Uterus (tissue), 4 donors: ENCODE measurements around the gene MMP1. TPM values are rescaled to one million over a fixed set of nuclear protein-coding genes. Genes with fewer than 3 reads are reported as not detected.

Experiments
- DNase-seq, 2 donors: peaks; one replicate each; pipeline ENCODE4 v3.0.0-alpha.2; 2019 to 2020
- H3K27ac ChIP-seq, 2 donors: fragments of 200-600 bp; sonication (generic); 1 replicate in 1 of 2; 2 replicates in 1 of 2; pipeline ENCODE4 v1.5.1; 2016 to 2018
- H3K27me3 ChIP-seq, 2 donors: fragments of 200-600 bp; sonication (generic); one replicate each; pipeline ENCODE4 v1.5.1; 2018 to 2019; ENCODE audit warnings: control low read depth in 1 of 2
- H3K36me3 ChIP-seq, 2 donors: fragments of 200-600 bp; sonication (generic); one replicate each; pipeline ENCODE4 v1.5.1; 2019; ENCODE audit warnings: control low read depth in 1 of 2
- H3K4me1 ChIP-seq, 2 donors: fragments of 200-600 bp; sonication (generic); one replicate each; pipeline ENCODE4 v1.5.1; 2018 to 2019; ENCODE audit warnings: control low read depth in 1 of 2
- H3K4me3 ChIP-seq, 2 donors: fragments of 200-600 bp; sonication (generic); 1 replicate in 1 of 2; 2 replicates in 1 of 2; pipeline ENCODE4 v1.5.1; 2018 to 2019; ENCODE audit warnings: mild to moderate bottlenecking in 1 of 2
- H3K9me3 ChIP-seq, 2 donors: fragments of 200-600 bp; sonication (generic); one replicate each; pipeline ENCODE4 v1.5.1; 2019; ENCODE audit warnings: control low read depth in 1 of 2
- POLR2A ChIP-seq, 2 donors: fragments of 450-650 bp; IDR thresholded peaks; one replicate each; pipeline ENCODE4 v1.6.1; 2016; ENCODE audit warnings: antibody characterized with exemption in 2 of 2, mild to moderate bottlenecking in 1 of 2, moderate library complexity in 1 of 2
- intact Hi-C: fragments of 100-400 bp; cut with DNase I; formaldehyde crosslinking; loops from one replicate; pipeline ENCODE4 v1.15.1; 2023; ENCODE audit warnings: low total_unique reads
- total RNA-seq, 4 donors: library from RNA; depleted of rRNA in 3 of 4; stranded (reverse); fragments of >200 nt in 3 of 4; gene quantifications; one replicate each; pipeline versions ENCODE4 v1.1.0 to v1.2.4, GENCODE V29; 2014 to 2023
- TF ChIP-seq, protein P1 (sequence below), 4 experiments: fragments of 200-600 bp in 2 of 4; fragments of 450-650 bp in 2 of 4; sonication (generic) in 2 of 4; IDR thresholded peaks; one replicate each; pipeline ENCODE4 v1.5.1; 2016 to 2019; ENCODE audit warnings: antibody characterized with exemption in 4 of 4, mild to moderate bottlenecking in 2 of 4, moderate library complexity in 1 of 4
- donor health status: DM: yes; HTN: yes; CAD: no.

Gene MMP1
- under 1 TPM in 1 of 4 donors, not detected in 3; 0.41 TPM for total RNA-seq

DNA sequence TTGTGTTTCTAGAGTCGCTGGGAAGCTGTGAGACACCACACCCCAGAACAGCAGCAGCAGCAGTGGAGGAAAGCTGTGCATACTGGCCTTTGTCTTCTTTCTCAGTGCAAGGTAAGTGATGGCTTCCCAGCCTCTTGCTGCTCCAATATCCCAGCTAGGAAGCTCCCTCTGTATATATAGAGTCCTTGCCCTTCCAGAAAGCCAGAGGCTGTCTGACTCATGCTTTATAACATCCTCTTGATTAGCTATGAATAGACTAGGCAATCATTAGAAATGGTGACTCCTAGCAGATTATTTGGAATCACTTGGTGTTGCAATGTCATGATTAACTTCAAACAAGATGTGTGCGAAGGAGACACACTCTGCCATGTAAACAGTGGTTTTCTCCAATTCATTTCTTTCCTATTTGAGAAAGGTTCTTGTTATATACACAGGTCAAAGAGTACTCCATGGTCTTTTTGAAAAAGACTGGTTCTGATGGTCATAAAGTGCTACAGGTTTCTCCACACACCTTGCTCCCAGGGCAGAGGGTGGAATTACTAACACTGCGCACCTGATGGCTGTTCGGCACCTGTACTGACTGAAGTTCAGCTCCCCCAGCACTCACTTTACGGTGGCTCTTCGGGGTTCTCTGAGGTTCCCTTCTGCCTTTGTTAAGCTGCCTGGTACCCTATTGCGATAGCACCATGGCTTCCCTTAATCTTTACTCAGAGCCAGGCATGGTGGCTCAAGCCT, at the start of gene MMP1:
TSS of gene MMP1 (minus strand) at position 149 of the 735 bp plus-strand sequence. CDS start at position 81, 68 bp downstream.
- no peaks in the 10 kb centered on the region for H3K9me3 ChIP-seq
- H3K4me3 ChIP-seq, result no peak within 1 kb of the TSS
- no peak for DNase-seq
- no peaks in the 10 kb centered on the region for H3K4me1 ChIP-seq
- TF ChIP-seq, protein P1, sequence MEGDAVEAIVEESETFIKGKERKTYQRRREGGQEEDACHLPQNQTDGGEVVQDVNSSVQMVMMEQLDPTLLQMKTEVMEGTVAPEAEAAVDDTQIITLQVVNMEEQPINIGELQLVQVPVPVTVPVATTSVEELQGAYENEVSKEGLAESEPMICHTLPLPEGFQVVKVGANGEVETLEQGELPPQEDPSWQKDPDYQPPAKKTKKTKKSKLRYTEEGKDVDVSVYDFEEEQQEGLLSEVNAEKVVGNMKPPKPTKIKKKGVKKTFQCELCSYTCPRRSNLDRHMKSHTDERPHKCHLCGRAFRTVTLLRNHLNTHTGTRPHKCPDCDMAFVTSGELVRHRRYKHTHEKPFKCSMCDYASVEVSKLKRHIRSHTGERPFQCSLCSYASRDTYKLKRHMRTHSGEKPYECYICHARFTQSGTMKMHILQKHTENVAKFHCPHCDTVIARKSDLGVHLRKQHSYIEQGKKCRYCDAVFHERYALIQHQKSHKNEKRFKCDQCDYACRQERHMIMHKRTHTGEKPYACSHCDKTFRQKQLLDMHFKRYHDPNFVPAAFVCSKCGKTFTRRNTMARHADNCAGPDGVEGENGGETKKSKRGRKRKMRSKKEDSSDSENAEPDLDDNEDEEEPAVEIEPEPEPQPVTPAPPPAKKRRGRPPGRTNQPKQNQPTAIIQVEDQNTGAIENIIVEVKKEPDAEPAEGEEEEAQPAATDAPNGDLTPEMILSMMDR (IDR thresholded peaks at IDR 0.05), result no peak
- TF ChIP-seq POLR2A (IDR thresholded peaks at IDR 0.05), result no peak
- intact Hi-C loops, result no loop called here
- H3K36me3 ChIP-seq, result no peaks in the 10 kb centered on the region
- H3K27me3 ChIP-seq, result no peaks in the 10 kb centered on the region
- H3K27ac ChIP-seq, result no peak within 1 kb of the TSS

DNA sequence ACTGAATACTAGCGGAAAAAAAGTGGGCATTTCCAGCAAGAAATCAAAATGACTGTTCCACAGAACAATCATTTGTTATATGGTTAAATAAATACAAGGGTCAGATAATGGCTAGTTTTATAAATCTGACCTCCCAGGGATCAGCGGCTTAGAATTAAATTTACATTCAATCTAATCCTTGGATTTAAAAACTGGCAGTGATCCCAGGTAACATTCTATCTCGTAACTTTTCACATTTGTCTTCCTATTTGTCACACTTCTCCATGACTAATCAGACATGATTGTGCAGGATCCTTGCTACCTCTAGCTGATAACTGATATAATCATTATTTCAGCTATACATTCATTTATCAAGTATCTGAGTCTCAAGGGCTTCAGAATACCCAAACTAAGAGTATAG, 48.3 kb upstream of the MMP1 start:
- no peaks in the 10 kb centered on the region for H3K9me3 ChIP-seq
- H3K4me1 ChIP-seq, result no peaks in the 10 kb centered on the region
- DNase-seq, result no peak
- no peaks in the 10 kb centered on the region for H3K36me3 ChIP-seq
- H3K27ac ChIP-seq, result no peak overlapping the region
- intact Hi-C loops, result no loop called here
- no peaks in the 10 kb centered on the region for H3K27me3 ChIP-seq
- H3K4me3 ChIP-seq, result no peak overlapping the region
- no peak for TF ChIP-seq POLR2A (IDR thresholded peaks at IDR 0.05)
- TF ChIP-seq, protein P1 (IDR thresholded peaks at IDR 0.05), result no peak

- TF ChIP-seq, protein P1 (IDR thresholded peaks at IDR 0.05), result no peak
- TF ChIP-seq POLR2A (IDR thresholded peaks at IDR 0.05), result no peak
- H3K4me1 ChIP-seq, result no peaks in the 10 kb centered on the region
- no peaks in the 10 kb centered on the region for H3K36me3 ChIP-seq
- H3K27ac ChIP-seq, result no peak within 1 kb of the TSS
- no peaks in the 10 kb centered on the region for H3K27me3 ChIP-seq
- intact Hi-C loops, result no loop called here
- no peak within 1 kb of the TSS for H3K4me3 ChIP-seq
- H3K9me3 ChIP-seq, result no peaks in the 10 kb centered on the region
- no peak for DNase-seq
These were observed 45.5 kb upstream of the MMP1 start, which contains the start of gene MMP3 for GRCh38 chr11:102843489-102843888. TSS of gene MMP3 (minus strand) at chr11:102843609. CDS start at chr11:102843546, 63 bp downstream.

GRCh38 chr11:102842930-102843329, 45.0 kb upstream of the MMP1 start:
- Histone ChIP-seq H3K9me3 (no peaks in the 10 kb centered on the region), H3K36me3 (no peaks in the 10 kb centered on the region), H3K27ac (no peak overlapping the region), H3K4me3 (no peak overlapping the region), H3K4me1 (no peaks in the 10 kb centered on the region), H3K27me3 (no peaks in the 10 kb centered on the region)
- TF ChIP-seq, protein P1 (IDR thresholded peaks at IDR 0.05), result no peak
- TF ChIP-seq POLR2A (IDR thresholded peaks at IDR 0.05), result no peak
- intact Hi-C loops, result no loop called here
- no peak for DNase-seq

GRCh38 chr11:102840018-102840417, 42.1 kb upstream of the MMP1 start:
- Histone ChIP-seq H3K27ac (no peak overlapping the region), H3K4me1 (no peaks in the 10 kb centered on the region), H3K4me3 (no peak overlapping the region), H3K36me3 (no peaks in the 10 kb centered on the region), H3K9me3 (no peaks in the 10 kb centered on the region), H3K27me3 (no peaks in the 10 kb centered on the region)
- intact Hi-C loops, result no loop called here
- no peak for TF ChIP-seq POLR2A (IDR thresholded peaks at IDR 0.05)
- TF ChIP-seq, protein P1 (IDR thresholded peaks at IDR 0.05), result no peak
- no peak for DNase-seq
